Measurements from ENCODE around the gene SPACA6. TPM values are rescaled to one million over a fixed set of nuclear protein-coding genes. Genes with fewer than 3 reads are reported as not detected.
"Not testable (repeated sequence)": the region's sequence is repeated elsewhere in the genome, so short reads cannot be mapped to it uniquely, and the experiment has no call there.

SPACA6 gene, protein sequence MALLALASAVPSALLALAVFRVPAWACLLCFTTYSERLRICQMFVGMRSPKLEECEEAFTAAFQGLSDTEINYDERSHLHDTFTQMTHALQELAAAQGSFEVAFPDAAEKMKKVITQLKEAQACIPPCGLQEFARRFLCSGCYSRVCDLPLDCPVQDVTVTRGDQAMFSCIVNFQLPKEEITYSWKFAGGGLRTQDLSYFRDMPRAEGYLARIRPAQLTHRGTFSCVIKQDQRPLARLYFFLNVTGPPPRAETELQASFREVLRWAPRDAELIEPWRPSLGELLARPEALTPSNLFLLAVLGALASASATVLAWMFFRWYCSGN
- total RNA-seq (10 to 100 TPM in 1 of 5 experiments, 1 to 10 TPM in 4; 7.2 to 11.5 (median 8.0) TPM), polyA plus RNA-seq (1 to 10 TPM; 2.0 to 4.9 TPM), total RNA-seq (4.7 reads per million, percentile 23 among the genes with 10 or more reads in this experiment)

- Mint-ChIP-seq H3K36me3 (peaks cover 0 to 15% (median 5%) of the 10 kb centered on the region in 5 donors), H3K27me3 (peaks cover 0 to 18% (median 0%) of the 10 kb centered on the region in 5 donors), H3K9me3 (no peaks in the 10 kb centered on the region), H3K27ac (peak within 1 kb of the TSS in 8 of 9 donors; percentile 14 to 87 (median 60)), H3K4me1 (peaks cover 17 to 25% (median 18%) of the 10 kb centered on the region in 7 donors), H3K4me3 (peak within 1 kb of the TSS in 9 of 10 donors; percentile 1 to 80 (median 46))
- Histone ChIP-seq H3K27me3 (ENCODE audit: control insufficient read depth in 2 of 2, insufficient read depth in 2 of 2, low read length in 2 of 2) (no peaks in the 10 kb centered on the region), H3K27ac (ENCODE audit: low read depth, low read length) (no peak within 1 kb of the TSS), H3K9me3 (ENCODE audit: control insufficient read depth in 2 of 3, low read length in 3 of 3) (no peaks in the 10 kb centered on the region), H3K4me3 (ENCODE audit: low read length) (no peak within 1 kb of the TSS), H3K4me1 (ENCODE audit: control insufficient read depth in 2 of 2, insufficient read depth in 2 of 2, low read length in 2 of 2) (peaks cover 0 to 5% of the 10 kb centered on the region in 2 donors), H3K36me3 (ENCODE audit: control insufficient read depth in 2 of 3, insufficient read depth in 3 of 3, low read length in 3 of 3) (no peaks in the 10 kb centered on the region)
- intact Hi-C loops (cut with micrococcal nuclease) = no loop called here
- no peak for ATAC-seq
- POLR2A ChIA-PET = no interaction called here
- CTCF ChIA-PET = no interaction called here
- DNase-seq = no peak
Measured at GRCh38 chr19:51693260-51693659, at the start of gene SPACA6. Gene SPACA6, plus strand, starts transcription at chr19:51693330. Its CDS starts 197 bp downstream, at chr19:51693527.

DNA sequence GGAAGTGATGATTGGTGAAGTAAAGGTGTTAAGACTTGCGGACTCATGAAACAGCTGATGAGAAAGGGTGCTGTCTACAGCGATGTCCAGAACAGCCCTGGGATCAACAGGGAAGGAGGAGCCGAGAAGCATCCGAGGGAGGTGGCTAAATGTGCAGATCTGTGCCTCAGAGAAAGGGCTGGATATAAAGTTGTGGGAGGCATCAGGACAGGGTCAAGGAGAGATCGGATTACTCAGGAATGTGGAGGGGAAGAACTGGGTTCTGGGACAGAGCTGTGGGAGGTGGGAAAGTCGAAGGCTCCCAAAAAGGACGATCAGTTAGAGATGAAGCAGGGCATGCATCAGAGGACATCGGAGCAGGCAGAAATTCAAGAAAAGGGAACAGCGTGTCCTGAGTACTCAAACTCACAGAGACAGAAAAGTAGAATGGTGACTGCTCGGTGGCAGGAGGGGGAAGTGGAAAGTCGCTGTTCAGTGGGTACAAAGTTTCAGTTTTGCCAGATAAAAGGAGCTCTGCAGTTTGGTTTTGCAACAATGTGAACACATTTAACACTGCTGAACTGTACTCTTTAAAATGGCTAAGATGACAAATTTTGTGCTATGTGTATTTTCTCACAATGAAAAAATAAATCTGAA lies 48.4 kb upstream of the SPACA6 start:
- H3K4me3 ChIP-seq (ENCODE audit: low read length) = no peak overlapping the region
- peak overlapping the region in 2 of 9 donors; percentile 13 to 57 for H3K27ac Mint-ChIP-seq
- peaks cover 11 to 38% (median 35%) of the 10 kb centered on the region in 5 donors for H3K27me3 Mint-ChIP-seq
- ChIA-PET CTCF (interaction anchor here (1.1 kb wide), 1 partner anchor 9 kb away, joined by 3 read pairs; no protein-coding TSS in a partner anchor), POLR2A (no interaction called here)
- intact Hi-C loops (cut with micrococcal nuclease) = loop anchor here in 1 of 2 donors (1.0 kb wide), 1 partner anchor 13 kb away; no protein-coding TSS in a partner anchor
- no peaks in the 10 kb centered on the region for H3K27me3 ChIP-seq (ENCODE audit: control insufficient read depth in 2 of 2, insufficient read depth in 2 of 2, low read length in 2 of 2)
- no peak for DNase-seq
- no peaks in the 10 kb centered on the region for H3K36me3 ChIP-seq (ENCODE audit: control insufficient read depth in 2 of 3, insufficient read depth in 3 of 3, low read length in 3 of 3)
- H3K4me1 Mint-ChIP-seq = peaks cover 0 to 10% (median 0%) of the 10 kb centered on the region in 7 donors
- no peaks in the 10 kb centered on the region for H3K36me3 Mint-ChIP-seq
- peaks cover 0 to 1% (median 0%) of the 10 kb centered on the region in 11 donors for H3K9me3 Mint-ChIP-seq
- no peak overlapping the region for H3K4me3 Mint-ChIP-seq
- no peaks in the 10 kb centered on the region for H3K4me1 ChIP-seq (ENCODE audit: control insufficient read depth in 2 of 2, insufficient read depth in 2 of 2, low read length in 2 of 2)
- no peaks in the 10 kb centered on the region for H3K9me3 ChIP-seq (ENCODE audit: control insufficient read depth in 2 of 3, low read length in 3 of 3)
- H3K27ac ChIP-seq (ENCODE audit: low read depth, low read length) = no peak overlapping the region
- peak; percentile 42 for ATAC-seq

DNA sequence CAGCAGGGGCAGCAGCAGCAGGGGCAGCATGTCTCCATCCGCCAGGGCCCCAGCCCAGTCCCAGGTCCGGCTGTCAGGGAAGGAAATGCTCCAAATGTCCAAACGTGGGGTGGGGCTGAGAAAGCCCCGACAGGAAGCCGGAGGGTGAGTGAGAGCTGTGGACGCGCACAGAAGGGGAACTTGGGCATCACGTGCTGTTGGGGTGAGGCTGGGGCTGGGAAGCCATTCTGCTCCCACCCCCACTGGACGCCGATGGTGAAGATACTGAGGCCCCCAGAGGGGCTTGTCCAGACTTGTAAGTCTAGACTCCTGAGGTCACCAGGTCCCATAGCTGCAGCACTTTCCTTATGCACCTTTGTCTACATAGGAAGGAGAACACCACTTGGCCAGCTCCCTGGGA lies 46.4 kb upstream of the SPACA6 start, which contains the start of gene SIGLEC14:
Gene SIGLEC14, minus strand, starts transcription at position 96 of the 400 bp plus-strand sequence. Its CDS starts 66 bp downstream, at position 30.
- H3K4me3 Mint-ChIP-seq; H3K9me3 Mint-ChIP-seq; H3K27me3 ChIP-seq (ENCODE audit: control insufficient read depth in 2 of 2, insufficient read depth in 2 of 2, low read length in 2 of 2); H3K27ac ChIP-seq (ENCODE audit: low read depth, low read length); H3K9me3 ChIP-seq (ENCODE audit: control insufficient read depth in 2 of 3, low read length in 3 of 3); H3K36me3 ChIP-seq (ENCODE audit: control insufficient read depth in 2 of 3, insufficient read depth in 3 of 3, low read length in 3 of 3); H3K4me1 ChIP-seq (ENCODE audit: control insufficient read depth in 2 of 2, insufficient read depth in 2 of 2, low read length in 2 of 2); H3K27ac Mint-ChIP-seq; H3K36me3 Mint-ChIP-seq; H3K4me3 ChIP-seq (ENCODE audit: low read length); POLR2A ChIA-PET; intact Hi-C loops (cut with micrococcal nuclease); CTCF ChIA-PET; DNase-seq: not testable (repeated sequence)
- Mint-ChIP-seq H3K27me3 (peaks cover 0 to 42% (median 28%) of the 10 kb centered on the region in 5 donors), H3K4me1 (peaks cover 0 to 10% (median 0%) of the 10 kb centered on the region in 7 donors)
- ATAC-seq = peak; percentile 62

GRCh38 chr19:51647318-51647717 lies 45.8 kb upstream of the SPACA6 start:
- no peaks in the 10 kb centered on the region for H3K36me3 Mint-ChIP-seq
- H3K27ac Mint-ChIP-seq = no peak overlapping the region
- Histone ChIP-seq H3K4me3 (ENCODE audit: low read length) (no peak overlapping the region), H3K9me3 (ENCODE audit: control insufficient read depth in 2 of 3, low read length in 3 of 3) (no peaks in the 10 kb centered on the region), H3K36me3 (ENCODE audit: control insufficient read depth in 2 of 3, insufficient read depth in 3 of 3, low read length in 3 of 3) (no peaks in the 10 kb centered on the region), H3K4me1 (ENCODE audit: control insufficient read depth in 2 of 2, insufficient read depth in 2 of 2, low read length in 2 of 2) (no peaks in the 10 kb centered on the region), H3K27ac (ENCODE audit: low read depth, low read length) (no peak overlapping the region), H3K27me3 (ENCODE audit: control insufficient read depth in 2 of 2, insufficient read depth in 2 of 2, low read length in 2 of 2) (no peaks in the 10 kb centered on the region)
- peaks cover 0 to 46% (median 24%) of the 10 kb centered on the region in 5 donors for H3K27me3 Mint-ChIP-seq
- intact Hi-C loops (cut with micrococcal nuclease) = no loop called here
- ChIA-PET CTCF (no interaction called here), POLR2A (no interaction called here)
- DNase-seq (no peak), ATAC-seq (no peak)
- no peak overlapping the region for H3K4me3 Mint-ChIP-seq
- no peaks in the 10 kb centered on the region for H3K9me3 Mint-ChIP-seq
- H3K4me1 Mint-ChIP-seq = peaks cover 0 to 10% (median 0%) of the 10 kb centered on the region in 7 donors

DNA sequence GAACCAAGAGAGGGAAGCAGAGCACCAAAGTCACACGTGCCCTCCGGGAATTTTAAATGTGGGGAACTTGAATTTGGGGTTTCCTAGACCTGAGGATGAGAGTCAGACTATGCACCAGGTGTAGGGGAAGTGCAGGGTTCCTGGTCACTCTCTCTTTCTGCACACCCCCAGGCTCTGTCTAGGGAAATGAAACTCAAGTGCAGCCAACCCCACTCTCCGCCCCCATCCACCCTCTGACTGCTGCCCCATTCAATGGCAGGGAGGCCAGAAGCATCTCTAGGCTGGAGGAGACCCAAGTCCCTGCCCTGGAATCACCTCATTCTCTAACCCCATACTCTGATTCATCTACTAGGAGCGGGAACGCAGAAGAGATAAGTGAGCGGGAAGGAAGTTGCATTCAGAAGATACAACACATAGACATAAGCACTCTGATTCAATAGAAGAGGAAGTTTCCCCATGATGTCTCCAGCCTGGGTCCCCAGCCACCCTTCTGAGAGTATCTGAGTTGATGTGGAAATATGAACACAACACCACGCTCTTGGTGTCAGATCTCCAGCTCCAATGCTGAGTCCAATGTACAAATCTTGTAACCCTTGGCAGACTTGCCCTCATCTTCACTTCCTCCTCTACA lies 41.8 kb upstream of the SPACA6 start:
- Histone ChIP-seq H3K9me3 (ENCODE audit: control insufficient read depth in 2 of 3, low read length in 3 of 3) (no peaks in the 10 kb centered on the region), H3K27ac (ENCODE audit: low read depth, low read length) (no peak overlapping the region), H3K4me1 (ENCODE audit: control insufficient read depth in 2 of 2, insufficient read depth in 2 of 2, low read length in 2 of 2) (no peaks in the 10 kb centered on the region), H3K27me3 (ENCODE audit: control insufficient read depth in 2 of 2, insufficient read depth in 2 of 2, low read length in 2 of 2) (no peaks in the 10 kb centered on the region), H3K36me3 (ENCODE audit: control insufficient read depth in 2 of 3, insufficient read depth in 3 of 3, low read length in 3 of 3) (no peaks in the 10 kb centered on the region), H3K4me3 (ENCODE audit: low read length) (no peak overlapping the region)
- POLR2A ChIA-PET = no interaction called here
- CTCF ChIA-PET = interaction anchor here (0.5 kb wide), 1 partner anchor 293 kb away, joined by 8 read pairs; no protein-coding TSS in a partner anchor
- no peak for DNase-seq
- Mint-ChIP-seq H3K27ac (no peak overlapping the region), H3K36me3 (no peaks in the 10 kb centered on the region), H3K4me1 (peaks cover 0 to 5% (median 0%) of the 10 kb centered on the region in 7 donors), H3K27me3 (peaks cover 0 to 50% (median 24%) of the 10 kb centered on the region in 5 donors), H3K9me3 (peaks cover 0 to 2% (median 0%) of the 10 kb centered on the region in 11 donors), H3K4me3 (no peak overlapping the region)
- intact Hi-C loops (cut with micrococcal nuclease) = no loop called here
- ATAC-seq = peak; percentile 82

- no peak for ATAC-seq
- Histone ChIP-seq H3K27me3 (ENCODE audit: control insufficient read depth in 2 of 2, insufficient read depth in 2 of 2, low read length in 2 of 2) (no peaks in the 10 kb centered on the region), H3K27ac (ENCODE audit: low read depth, low read length) (no peak overlapping the region), H3K4me1 (ENCODE audit: control insufficient read depth in 2 of 2, insufficient read depth in 2 of 2, low read length in 2 of 2) (no peaks in the 10 kb centered on the region), H3K9me3 (ENCODE audit: control insufficient read depth in 2 of 3, low read length in 3 of 3) (no peaks in the 10 kb centered on the region), H3K36me3 (ENCODE audit: control insufficient read depth in 2 of 3, insufficient read depth in 3 of 3, low read length in 3 of 3) (no peaks in the 10 kb centered on the region), H3K4me3 (ENCODE audit: low read length) (no peak overlapping the region)
- H3K9me3 Mint-ChIP-seq = peaks cover 0 to 2% (median 0%) of the 10 kb centered on the region in 11 donors
- H3K27ac Mint-ChIP-seq = no peak overlapping the region
- CTCF ChIA-PET = no interaction called here
- DNase-seq = no peak
- peaks cover 4 to 11% (median 7%) of the 10 kb centered on the region in 7 donors for H3K4me1 Mint-ChIP-seq
- no peak overlapping the region for H3K4me3 Mint-ChIP-seq
- H3K27me3 Mint-ChIP-seq = peaks cover 4 to 49% (median 26%) of the 10 kb centered on the region in 5 donors
- intact Hi-C loops (cut with micrococcal nuclease) = no loop called here
- no peaks in the 10 kb centered on the region for H3K36me3 Mint-ChIP-seq
- POLR2A ChIA-PET = no interaction called here
Measured at GRCh38 chr19:51652266-51652665, 40.9 kb upstream of the SPACA6 start.
